ENCODE results near the gene TMF1. TPM values are rescaled to one million over a fixed set of nuclear protein-coding genes. Genes with fewer than 3 reads are reported as not detected.
A peak's percentile ranks its signal among the peaks of the same experiment; 100 is the strongest.

The TMF1 gene
- total and polyA plus RNA-seq, 2 of the 8 experiments (the other 6 are each of a cell fraction or from before 2014, with no cell fraction given): 1.4 to 18.3 TPM

- POLR2A ChIA-PET (ENCODE audit: partially characterized antibody): interaction anchor here (1.1 kb wide), 1 partner anchor 71 kb away, joined by 3 read pairs; the partner anchor contains the start of gene EOGT
- 0 out of 2 replicates have a peak within 1 kb of the TSS, but pooled peaks have one; percentile 33 for H2BK12ac ChIP-seq (ENCODE audit: low read depth, low read length)
- no peak within 1 kb of the TSS for H4K8ac ChIP-seq (ENCODE audit: extremely low read depth, insufficient read depth, low read length)
- DNase-seq (ENCODE audit: low read depth in 1 of 2, low spot score in 2 of 2) (peak; percentile 43 to 90), FAIRE-seq (no peak)
- CTCF ChIA-PET (ENCODE audit: partially characterized antibody): interaction anchor here (0.6 to 0.7 kb wide), 2 partner anchors 70 to 322 kb away, joined by 3 read pairs; no protein-coding TSS in a partner anchor
- H3K4ac ChIP-seq (replicated peaks; ENCODE audit: insufficient read length, low read depth, low read length): no peak within 1 kb of the TSS
- no peak within 1 kb of the TSS for H2BK20ac ChIP-seq (ENCODE audit: low read length)
- peaks cover 0 to 2% of the 10 kb centered on the region in 2 experiments; a peak in 2 of 4 replicates for H3K79me2 ChIP-seq (ENCODE audit: control insufficient read depth in 1 of 2, insufficient read depth in 2 of 2, low read length in 2 of 2)
- H3K9ac ChIP-seq (replicated peaks in 1 of 4; ENCODE audit: extremely low read depth in 1 of 4, low read depth in 3 of 4, low read length in 3 of 4): peak within 1 kb of the TSS in 3 of 4 experiments; percentile 27 to 52 (median 44); a peak in 5 of 7 replicates
- peak within 1 kb of the TSS; percentile 75; the same call in 1 of the 2 replicates for H3K18ac ChIP-seq (ENCODE audit: extremely low read depth, low read length)
- peaks cover 6% of the 10 kb centered on the region for H3K23me2 ChIP-seq (ENCODE audit: low read depth, low read length)
- no peak within 1 kb of the TSS for H3K14ac ChIP-seq (ENCODE audit: insufficient read length)
- H3K79me1 ChIP-seq (ENCODE audit: low read depth, low read length): no peaks in the 10 kb centered on the region
- no peaks in the 10 kb centered on the region for H3K27me3 ChIP-seq (replicated peaks in 1 of 4; ENCODE audit: control insufficient read depth in 3 of 4, extremely low read depth in 1 of 4, insufficient read depth in 3 of 4, low read length in 3 of 4)
- H4K5ac ChIP-seq (ENCODE audit: insufficient read length, low read depth, low read length): peak within 1 kb of the TSS; percentile 13
- H2BK15ac ChIP-seq (ENCODE audit: low read length): no peak within 1 kb of the TSS; the same call in 1 of the 2 replicates
- H3K9me3 ChIP-seq (ENCODE audit: insufficient read depth in 2 of 2, low read depth in 1 of 2, low read length in 1 of 2): no peaks in the 10 kb centered on the region
- H3K23ac ChIP-seq (ENCODE audit: insufficient read length): no peak within 1 kb of the TSS
- H2AFZ ChIP-seq (ENCODE audit: low read length): peak within 1 kb of the TSS; percentile 96
- H2AK5ac ChIP-seq (ENCODE audit: low read depth, low read length): no peak within 1 kb of the TSS
- no peaks in the 10 kb centered on the region for H3K36me3 ChIP-seq (ENCODE audit: control insufficient read depth in 2 of 4, insufficient read depth in 4 of 4, low read length in 3 of 4)
- H3K56ac ChIP-seq (replicated peaks; ENCODE audit: insufficient read length, low read depth, low read length): no peak within 1 kb of the TSS
- H4K20me1 ChIP-seq (replicated peaks in 1 of 2; ENCODE audit: control insufficient read depth in 1 of 2, insufficient read depth in 2 of 2, low read length in 2 of 2): peaks cover 0 to 1% of the 10 kb centered on the region in 2 experiments
- no peak within 1 kb of the TSS for H2BK5ac ChIP-seq (ENCODE audit: low read depth, low read length)
- H3K4me2 ChIP-seq (ENCODE audit: insufficient read depth in 1 of 2, low read depth in 2 of 2, low read length in 2 of 2): peak within 1 kb of the TSS; percentile 79 to 99
- no peak within 1 kb of the TSS for H2BK120ac ChIP-seq (replicated peaks; ENCODE audit: low read depth, low read length)
- no peak within 1 kb of the TSS for H3K27ac ChIP-seq (ENCODE audit: low read depth, low read length)
- H4K91ac ChIP-seq (replicated peaks; ENCODE audit: insufficient read length, low read length): no peak within 1 kb of the TSS
- peak within 1 kb of the TSS; percentile 82 to 99 (median 91) for H3K4me3 ChIP-seq (ENCODE audit: extremely low read depth in 1 of 4, insufficient read depth in 2 of 4, low read depth in 3 of 4, low read length in 4 of 4)
- peaks cover 5 to 12% (median 11%) of the 10 kb centered on the region in 4 experiments; a peak in 6 of 7 replicates for H3K4me1 ChIP-seq (replicated peaks in 1 of 4; ENCODE audit: control insufficient read depth in 3 of 4, insufficient read depth in 4 of 4, low read length in 3 of 4)
- 7% methylated on average over 32 of the region's 32 CpGs; no CpG with 5 or more reads in 1 of the 2 experiments for WGBS, 2 experiments (ENCODE audit: extremely low coverage in 1 of 2, insufficient coverage in 1 of 2, insufficient read length in 1 of 2, insufficient replicate concordance in 2 of 2, low coverage in 1 of 2, low lambda C conversion rate in 2 of 2, missing lambda C conversion rate in 1 of 2)
- TF ChIP-seq KDM1A (IDR thresholded peaks at IDR 0.05; ENCODE audit: borderline replicate concordance, low read length): no peak
- TF ChIP-seq, protein P1, sequence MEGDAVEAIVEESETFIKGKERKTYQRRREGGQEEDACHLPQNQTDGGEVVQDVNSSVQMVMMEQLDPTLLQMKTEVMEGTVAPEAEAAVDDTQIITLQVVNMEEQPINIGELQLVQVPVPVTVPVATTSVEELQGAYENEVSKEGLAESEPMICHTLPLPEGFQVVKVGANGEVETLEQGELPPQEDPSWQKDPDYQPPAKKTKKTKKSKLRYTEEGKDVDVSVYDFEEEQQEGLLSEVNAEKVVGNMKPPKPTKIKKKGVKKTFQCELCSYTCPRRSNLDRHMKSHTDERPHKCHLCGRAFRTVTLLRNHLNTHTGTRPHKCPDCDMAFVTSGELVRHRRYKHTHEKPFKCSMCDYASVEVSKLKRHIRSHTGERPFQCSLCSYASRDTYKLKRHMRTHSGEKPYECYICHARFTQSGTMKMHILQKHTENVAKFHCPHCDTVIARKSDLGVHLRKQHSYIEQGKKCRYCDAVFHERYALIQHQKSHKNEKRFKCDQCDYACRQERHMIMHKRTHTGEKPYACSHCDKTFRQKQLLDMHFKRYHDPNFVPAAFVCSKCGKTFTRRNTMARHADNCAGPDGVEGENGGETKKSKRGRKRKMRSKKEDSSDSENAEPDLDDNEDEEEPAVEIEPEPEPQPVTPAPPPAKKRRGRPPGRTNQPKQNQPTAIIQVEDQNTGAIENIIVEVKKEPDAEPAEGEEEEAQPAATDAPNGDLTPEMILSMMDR (IDR thresholded peaks at IDR 0.05; ENCODE audit: control extremely low read depth in 1 of 3, insufficient read depth in 1 of 3, low read depth in 1 of 3, low read length in 3 of 3): no peak
- peak; percentile 98 to 99; a peak in 3 of 4 replicates for TF ChIP-seq SIN3A (conservative IDR thresholded peaks at IDR 0.05 in 1 of 2, IDR thresholded peaks at IDR 0.05 in 1 of 2; ENCODE audit: low read depth in 1 of 2, low read length in 2 of 2)
- TF ChIP-seq JUN (IDR thresholded peaks at IDR 0.05; ENCODE audit: low read depth, low read length): no peak
- no peak for TF ChIP-seq KDM5A (IDR thresholded peaks at IDR 0.05; ENCODE audit: low read length)
- no peak for TF ChIP-seq SIX5 (IDR thresholded peaks at IDR 0.05; ENCODE audit: low read depth, low read length)
- TF ChIP-seq HDAC6 (IDR thresholded peaks at IDR 0.05; ENCODE audit: low read depth, low read length): no peak
- peak; percentile 94 for TF ChIP-seq SAP30 (IDR thresholded peaks at IDR 0.05; ENCODE audit: insufficient read depth, insufficient replicate concordance, low read length)
Measured at GRCh38 chr3:69084326-69085167, 32.4 kb upstream of the TMF1 start, which contains the start of gene ARL6IP5. TSS of gene ARL6IP5 (plus strand) at chr3:69084937. CDS start at chr3:69085048, 111 bp downstream.

Measured in H1 (cell line).